Naive thymus-derived CD8-positive, alpha-beta T cell (primary cell): ENCODE results near the gene STMN1. TPM values are rescaled to one million over a fixed set of nuclear protein-coding genes. Genes with fewer than 3 reads are reported as not detected.

Experiments
- ATAC-seq, 2 donors: fragments of 150-1000 bp; cut with Tn5 transposase in 1 of 2; sonication (Bioruptor Pico), chemical (Tn5 transposase) in 1 of 2; 1 replicate in 1 of 2; 2 replicates in 1 of 2; pipeline ENCODE4 v1.10.0; 2021; ENCODE audit warnings: mild to moderate bottlenecking in 2 of 2, moderate library complexity in 2 of 2
- POLR2A ChIA-PET: fragments of 350-600 bp; sonication (Branson Sonifier 250); formaldehyde crosslinking; loops from one replicate; lab custom pipeline; 2021; ENCODE audit warnings: antibody characterized with exemption; lab: Charles Lee
- DNase-seq, 10 donors: peaks; one replicate each; pipeline versions ENCODE4 v3.0.0 to v3.0.0-alpha.2; 2020 to 2022
- H3K27ac Mint-ChIP-seq, 10 donors: one replicate each; pipeline ENCODE4 v1.8.0; 2020 to 2022; ENCODE audit warnings: mild to moderate bottlenecking in 10 of 10, mixed read lengths in 10 of 10, moderate library complexity in 4 of 10, inconsistent platforms in 1 of 10
- H3K27me3 Mint-ChIP-seq, 5 donors: one replicate each; pipeline ENCODE4 v1.8.0; 2021 to 2022; ENCODE audit warnings: mixed read lengths in 5 of 5
- H3K36me3 Mint-ChIP-seq, 3 donors: one replicate each; pipeline ENCODE4 v1.8.0; 2020 to 2022; ENCODE audit warnings: mixed read lengths in 3 of 3, mild to moderate bottlenecking in 2 of 3, inconsistent platforms in 1 of 3
- H3K4me1 Mint-ChIP-seq, 4 donors: one replicate each; pipeline ENCODE4 v1.8.0; 2021 to 2022; ENCODE audit warnings: mixed read lengths in 4 of 4
- H3K4me3 Mint-ChIP-seq, 10 donors: one replicate each; pipeline ENCODE4 v1.8.0; 2020 to 2022; ENCODE audit warnings: mild to moderate bottlenecking in 10 of 10, mixed read lengths in 10 of 10, moderate library complexity in 6 of 10, inconsistent platforms in 1 of 10
- H3K9me3 Mint-ChIP-seq, 9 donors: one replicate each; pipeline ENCODE4 v1.8.0; 2020 to 2022; ENCODE audit warnings: mixed read lengths in 9 of 9, mild to moderate bottlenecking in 3 of 9, inconsistent platforms in 1 of 9, moderate library complexity in 1 of 9
- microRNA-seq: library from miRNA; unstranded; fragments of <30 nt; microRNA quantifications from one replicate; pipeline ENCODE4 v1.2.0, GENCODE V29; 2022; ENCODE audit warnings: borderline microRNAs expressed
- polyA plus RNA-seq, 3 donors: library from polyadenylated mRNA; unstranded; fragments of 300-500 nt; fragmentation: Illumina TruSeq; gene quantifications; one replicate each; pipeline ENCODE4 v1.2.3, GENCODE V29; 2021
- total RNA-seq, 8 experiments: library from RNA in 2 of 8; stranded (reverse) in 2 of 8; gene quantifications; one replicate each; pipeline ENCODE4 v1.2.3 and lab custom pipeline; 2021 to 2026

Gene STMN1
- total and polyA plus RNA-seq, 5 experiments from 2014 or later: 83.3 to 238 (median 197) TPM

DNA sequence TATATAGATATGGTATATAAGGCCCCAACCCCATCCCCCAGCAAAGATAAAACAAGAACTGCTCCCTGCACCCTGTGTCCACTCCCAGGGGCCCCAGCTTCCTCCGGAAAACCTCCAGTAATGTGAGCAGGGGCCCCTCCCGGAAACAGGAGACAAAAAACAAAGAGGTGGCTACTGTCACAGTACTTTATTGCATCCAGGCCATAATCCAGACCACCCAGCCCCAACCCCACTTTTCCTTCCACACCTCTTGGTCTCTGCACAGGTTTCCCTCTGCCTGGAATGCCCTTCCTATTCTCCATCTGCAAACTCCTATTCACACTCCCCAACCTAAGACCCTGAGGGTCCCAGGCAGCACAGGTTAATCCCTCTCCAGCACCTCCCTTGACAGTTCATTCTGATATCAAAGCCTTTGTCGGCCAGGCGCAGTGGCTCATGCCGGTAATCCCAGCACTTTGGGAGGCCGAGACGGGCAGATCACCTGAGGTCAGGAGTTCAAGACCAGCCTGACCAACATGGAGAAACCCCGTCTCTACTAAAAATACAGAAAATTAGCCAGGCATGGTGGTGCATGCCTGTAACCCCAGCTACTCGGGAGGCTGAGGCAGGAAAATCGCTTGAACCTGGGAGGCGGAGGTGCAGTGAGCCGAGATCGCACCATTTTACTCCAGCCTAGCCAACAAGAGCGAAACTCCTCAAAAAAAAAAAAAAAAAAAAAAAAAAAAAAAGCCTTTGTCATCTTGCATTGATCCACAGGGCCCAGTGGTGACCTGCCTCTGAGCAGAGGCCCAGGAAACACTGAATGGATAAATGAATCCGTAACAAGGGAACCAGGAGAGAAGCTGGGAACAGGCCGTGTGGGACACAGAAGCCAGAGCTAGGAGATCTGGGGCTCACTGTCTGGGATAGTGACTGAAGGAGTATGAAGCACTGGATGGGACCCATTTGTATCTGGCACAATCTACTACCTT is 44.6 kb downstream of the STMN1 start:
- POLR2A ChIA-PET: interaction anchor here (0.6 to 2.8 kb wide), 6 partner anchors 14 to 905 kb away, joined by 3 to 11 read pairs (median 4); partner anchors contain the start of gene PAQR7
- peak overlapping the region in 6 of 10 donors; percentile 1 to 69 (median 62) for H3K27ac Mint-ChIP-seq

DNA sequence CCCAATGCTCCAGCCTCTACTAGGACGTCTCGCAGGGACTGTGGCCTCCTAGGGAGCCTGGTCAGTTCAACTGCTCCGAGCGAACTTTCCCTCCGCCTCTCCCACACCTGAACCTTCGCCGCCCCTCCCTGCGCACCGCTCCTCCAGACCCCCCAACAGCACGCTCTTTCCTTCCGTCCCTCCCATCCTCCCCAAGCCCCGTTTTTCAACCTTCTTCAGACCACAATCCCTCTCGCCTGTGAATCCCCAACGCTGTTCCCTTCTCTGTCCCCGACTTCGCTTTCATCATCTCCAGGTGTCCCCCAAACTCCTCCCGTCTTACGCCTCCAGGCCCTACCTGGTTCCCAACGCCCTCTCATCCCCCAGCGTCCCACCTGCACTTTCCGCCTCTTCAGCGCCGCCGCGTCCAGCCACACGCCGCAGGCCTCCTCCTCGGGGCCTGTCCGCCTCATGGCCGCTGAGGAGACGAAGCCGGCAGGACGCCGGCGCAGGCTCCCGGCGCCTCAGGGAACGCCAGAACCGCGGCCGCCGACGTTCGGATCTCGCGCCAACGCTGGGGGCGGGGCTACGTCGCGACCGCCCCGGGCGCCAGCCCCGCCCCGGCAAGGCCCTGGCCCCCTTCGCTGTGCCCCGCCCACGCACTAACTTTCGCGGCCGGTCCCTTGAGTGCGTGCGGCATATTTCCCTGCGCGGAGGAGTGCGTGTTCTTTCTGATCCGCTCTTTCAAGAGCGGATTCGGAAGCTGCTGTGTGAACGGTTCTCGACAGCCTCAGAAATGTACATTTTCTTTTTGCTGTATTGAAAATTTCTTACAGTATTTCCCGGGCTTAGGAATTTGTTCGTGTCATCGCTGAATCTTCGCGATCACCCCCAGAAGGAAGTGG is 47.1 kb downstream of the STMN1 start, which contains the start of gene AUNIP:
TSS of gene AUNIP (minus strand) at position 552 of the 884 bp plus-strand sequence. CDS start at position 452, 100 bp downstream.
- POLR2A ChIA-PET: interaction anchor here (0.5 to 2.0 kb wide), 3 partner anchors 16 to 143 kb away, joined by 3 to 11 read pairs (median 4); partner anchors contain the start of genes MTFR1L and PAQR7
- peaks cover 0 to 9% (median under 1%) of the 10 kb centered on the region in 3 donors for H3K36me3 Mint-ChIP-seq
- DNase-seq (peak; percentile 80 to 93 (median 88)), ATAC-seq (peak; percentile 98 to 99)
- H3K4me1 Mint-ChIP-seq: peaks cover 11 to 28% (median 20%) of the 10 kb centered on the region in 4 donors
- no peaks in the 10 kb centered on the region for H3K9me3 Mint-ChIP-seq
- H3K27ac Mint-ChIP-seq: peak within 1 kb of the TSS; percentile 84 to 96 (median 95)
- peaks cover 0 to 2% (median 0%) of the 10 kb centered on the region in 5 donors for H3K27me3 Mint-ChIP-seq
- H3K4me3 Mint-ChIP-seq: peak within 1 kb of the TSS; percentile 87 to 96 (median 92)

More for the DNA sequence above, 44.6 kb downstream of the STMN1 start:
- H3K4me3 Mint-ChIP-seq: peak overlapping the region in 5 of 10 donors; percentile 6 to 87 (median 54)
- no peaks in the 10 kb centered on the region for H3K9me3 Mint-ChIP-seq
- H3K36me3 Mint-ChIP-seq: peaks cover 0 to 9% (median 3%) of the 10 kb centered on the region in 3 donors
- ATAC-seq (no peak), DNase-seq (no peak)
- no peaks in the 10 kb centered on the region for H3K27me3 Mint-ChIP-seq
- peaks cover 11 to 28% (median 21%) of the 10 kb centered on the region in 4 donors for H3K4me1 Mint-ChIP-seq

DNA sequence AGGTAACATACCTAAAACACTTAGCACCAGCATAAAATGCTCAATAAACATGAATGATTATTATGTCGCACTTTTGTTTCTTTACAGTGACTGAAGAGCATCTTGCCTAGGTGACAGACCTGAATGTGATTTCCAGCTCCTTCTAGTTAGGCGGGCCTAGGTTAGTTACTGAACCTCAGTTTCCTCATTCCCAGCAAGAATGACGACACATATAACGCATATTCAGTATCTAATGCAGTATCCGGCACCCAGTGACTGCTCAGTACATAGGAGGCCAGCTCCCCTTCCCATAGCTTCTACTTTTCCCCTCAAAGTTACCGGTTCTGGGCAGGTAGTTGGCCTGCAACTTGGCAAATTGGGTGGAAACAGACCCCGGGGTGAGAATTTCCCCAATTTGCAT is 47.7 kb downstream of the STMN1 start:
- H3K27me3 Mint-ChIP-seq: peaks cover 0 to 2% (median 0%) of the 10 kb centered on the region in 5 donors
- H3K9me3 Mint-ChIP-seq: no peaks in the 10 kb centered on the region
- H3K4me1 Mint-ChIP-seq: peaks cover 11 to 28% (median 20%) of the 10 kb centered on the region in 4 donors
- no peak for DNase-seq
- ATAC-seq: no peak
- POLR2A ChIA-PET: no interaction called here
- peak overlapping the region in 7 of 10 donors; percentile 8 to 84 (median 59) for H3K27ac Mint-ChIP-seq
- H3K36me3 Mint-ChIP-seq: peaks cover 0 to 9% (median 0%) of the 10 kb centered on the region in 3 donors
- peak overlapping the region; percentile 80 to 96 (median 90) for H3K4me3 Mint-ChIP-seq

DNA sequence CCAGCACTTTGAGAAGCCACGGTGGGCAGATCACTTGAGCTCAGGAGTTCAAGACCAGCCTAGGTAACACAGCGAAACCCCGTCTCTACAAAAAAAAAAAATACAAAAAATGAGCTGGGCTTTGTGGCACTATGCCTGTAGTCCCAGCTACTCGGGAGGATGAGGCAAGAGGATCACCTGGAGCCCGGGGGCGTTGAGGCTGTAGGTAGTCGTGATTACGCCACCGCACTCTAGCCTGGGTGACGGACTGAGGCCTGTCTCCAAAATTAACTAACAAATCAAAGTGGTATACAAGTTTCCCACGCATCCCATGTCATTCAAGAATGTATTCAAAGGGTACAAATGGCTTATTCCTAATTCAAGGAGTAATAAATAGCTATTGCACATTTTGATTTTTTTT is 49.4 kb downstream of the STMN1 start:
- H3K36me3 Mint-ChIP-seq: no peaks in the 10 kb centered on the region
- peak overlapping the region in 1 of 10 donors; percentile 18 for H3K4me3 Mint-ChIP-seq
- POLR2A ChIA-PET: interaction anchor here (0.7 kb wide), 1 partner anchor 41 kb away, joined by 3 read pairs; no protein-coding TSS in a partner anchor
- H3K27me3 Mint-ChIP-seq: peaks cover 0 to 2% (median 0%) of the 10 kb centered on the region in 5 donors
- DNase-seq: no peak
- H3K9me3 Mint-ChIP-seq: no peaks in the 10 kb centered on the region
- H3K4me1 Mint-ChIP-seq: peaks cover 7 to 26% (median 19%) of the 10 kb centered on the region in 4 donors
- no peak for ATAC-seq
- no peak overlapping the region for H3K27ac Mint-ChIP-seq

DNA sequence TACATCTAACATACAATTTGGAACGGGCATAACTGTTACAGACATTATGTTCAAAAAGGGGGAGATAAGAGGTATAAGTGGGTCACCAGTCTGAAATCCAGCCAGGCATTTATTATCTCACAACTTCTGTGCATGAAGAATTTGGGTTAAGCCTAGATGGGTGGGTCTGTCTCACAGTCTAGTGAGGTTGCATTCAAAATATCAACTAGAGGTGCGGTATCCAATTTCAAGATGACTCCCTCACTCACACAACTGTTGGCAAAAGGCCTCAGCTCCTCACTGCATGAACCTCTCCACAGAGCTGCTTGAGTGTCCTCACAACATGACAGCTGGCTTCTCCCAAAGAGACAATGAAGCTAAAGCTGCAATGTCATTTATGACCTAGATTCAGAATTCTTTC is 51.7 kb downstream of the STMN1 start:
- ATAC-seq: no peak

More for the DNA sequence above, 51.7 kb downstream of the STMN1 start:
- Mint-ChIP-seq H3K4me1 (peaks cover 5 to 13% (median 10%) of the 10 kb centered on the region in 4 donors), H3K27ac (no peak overlapping the region), H3K4me3 (no peak overlapping the region), H3K27me3 (peaks cover 0 to 2% (median 0%) of the 10 kb centered on the region in 5 donors), H3K36me3 (no peaks in the 10 kb centered on the region), H3K9me3 (peaks cover 0 to 2% (median 0%) of the 10 kb centered on the region in 9 donors)
- no peak for DNase-seq
- POLR2A ChIA-PET: no interaction called here

Small RNAs within 50 kb of the gene (microRNA-seq; reads per million reads assigned to microRNA genes)
- 1.7 reads per million for gene MIR3917

Other genes with a start within 250 kb of the STMN1 start
- gene SELENON, start 106.2 kb downstream of the STMN1 start, total RNA-seq: 10 to 100 TPM; 19.2 to 20.4 TPM
- gene SELENON, start 106.2 kb downstream of the STMN1 start, polyA plus RNA-seq: 1 to 10 TPM; 2.6 to 7.0 (median 2.7) TPM
- gene MTFR1L, start 86.5 kb downstream of the STMN1 start, total RNA-seq: 10 to 100 TPM; 50.0 to 56.4 TPM
- gene MTFR1L, start 86.5 kb downstream of the STMN1 start, polyA plus RNA-seq: 10 to 100 TPM; 34.3 to 42.6 (median 40.9) TPM
- gene AUNIP, start 47.0 kb downstream of the STMN1 start, total RNA-seq: not detected
- not detected for gene AUNIP, start 47.0 kb downstream of the STMN1 start, polyA plus RNA-seq
- 1 to 10 TPM; 6.3 to 6.5 TPM for gene PAQR7, start 30.7 kb downstream of the STMN1 start, total RNA-seq
- gene PAQR7, start 30.7 kb downstream of the STMN1 start, polyA plus RNA-seq: under 1 TPM; 0.08 to 0.32 (median 0.30) TPM
- 10 to 100 TPM; 24.6 to 25.4 TPM for gene PAFAH2, start 91.6 kb upstream of the STMN1 start, total RNA-seq
- 10 to 100 TPM; 16.4 to 25.5 (median 17.3) TPM for gene PAFAH2, start 91.6 kb upstream of the STMN1 start, polyA plus RNA-seq
- gene EXTL1, start 115.4 kb upstream of the STMN1 start, total RNA-seq: under 1 TPM; 0.19 to 0.26 TPM
- gene EXTL1, start 115.4 kb upstream of the STMN1 start, polyA plus RNA-seq: not detected
- not detected for gene SLC30A2, start 139.7 kb upstream of the STMN1 start, total RNA-seq
- under 1 TPM in 1 of 3 donors, not detected in 2; 0.16 TPM for gene SLC30A2, start 139.7 kb upstream of the STMN1 start, polyA plus RNA-seq
- gene TRIM63, start 161.2 kb upstream of the STMN1 start, total RNA-seq: not detected
- not detected for gene TRIM63, start 161.2 kb upstream of the STMN1 start, polyA plus RNA-seq
- gene PDIK1L, start 205.4 kb upstream of the STMN1 start, total RNA-seq: 10 to 100 TPM; 23.1 to 23.5 TPM
- 1 to 10 TPM; 3.5 to 5.1 (median 3.7) TPM for gene PDIK1L, start 205.4 kb upstream of the STMN1 start, polyA plus RNA-seq